ENCODE data around the gene PRPSAP1. TPM values are rescaled to one million over a fixed set of nuclear protein-coding genes. Genes with fewer than 3 reads are reported as not detected.

Gene PRPSAP1
- total and polyA plus RNA-seq, 2 of the 8 experiments (the other 6 are each of a cell fraction or from before 2014, with no cell fraction given), result 32.0 to 54.2 TPM

- Histone ChIP-seq H3K27ac (ENCODE audit: low read depth, low read length) (no peak overlapping the region), H4K91ac (replicated peaks; ENCODE audit: insufficient read length, low read length) (no peak overlapping the region), H2BK120ac (replicated peaks; ENCODE audit: low read depth, low read length) (no peak overlapping the region), H2AK5ac (ENCODE audit: low read depth, low read length) (no peak overlapping the region), H3K18ac (ENCODE audit: extremely low read depth, low read length) (0 out of 2 replicates have a peak overlapping the region, but pooled peaks have one; percentile 7), H3K4me2 (ENCODE audit: insufficient read depth in 1 of 2, low read depth in 2 of 2, low read length in 2 of 2) (no peak overlapping the region), H2AFZ (ENCODE audit: low read length) (no peak overlapping the region), H3K9ac (replicated peaks in 1 of 4; ENCODE audit: extremely low read depth in 1 of 4, low read depth in 3 of 4, low read length in 3 of 4) (no peak overlapping the region), H3K9me3 (ENCODE audit: insufficient read depth in 2 of 2, low read depth in 1 of 2, low read length in 1 of 2) (no peaks in the 10 kb centered on the region), H3K4me3 (ENCODE audit: extremely low read depth in 1 of 4, insufficient read depth in 2 of 4, low read depth in 3 of 4, low read length in 4 of 4) (no peak overlapping the region), H3K4ac (replicated peaks; ENCODE audit: insufficient read length, low read depth, low read length) (no peak overlapping the region), H3K36me3 (ENCODE audit: control insufficient read depth in 2 of 4, insufficient read depth in 4 of 4, low read length in 3 of 4) (no peaks in the 10 kb centered on the region; a peak in 1 of 8 replicates), H2BK20ac (ENCODE audit: low read length) (0 out of 2 replicates have a peak overlapping the region, but pooled peaks have one; percentile 61), H4K5ac (ENCODE audit: insufficient read length, low read depth, low read length) (no peak overlapping the region), H3K4me1 (replicated peaks in 1 of 4; ENCODE audit: control insufficient read depth in 3 of 4, insufficient read depth in 4 of 4, low read length in 3 of 4) (peaks cover 0 to 4% (median 0%) of the 10 kb centered on the region in 4 experiments; a peak in 3 of 7 replicates), H4K20me1 (replicated peaks in 1 of 2; ENCODE audit: control insufficient read depth in 1 of 2, insufficient read depth in 2 of 2, low read length in 2 of 2) (peaks cover 0 to 6% of the 10 kb centered on the region in 2 experiments), H3K56ac (replicated peaks; ENCODE audit: insufficient read length, low read depth, low read length) (no peak overlapping the region), H3K27me3 (replicated peaks in 1 of 4; ENCODE audit: control insufficient read depth in 3 of 4, extremely low read depth in 1 of 4, insufficient read depth in 3 of 4, low read length in 3 of 4) (no peaks in the 10 kb centered on the region), H3K23ac (ENCODE audit: insufficient read length) (no peak overlapping the region), H2BK5ac (ENCODE audit: low read depth, low read length) (no peak overlapping the region), H4K8ac (ENCODE audit: extremely low read depth, insufficient read depth, low read length) (no peak overlapping the region), H3K14ac (ENCODE audit: insufficient read length) (no peak overlapping the region), H2BK15ac (ENCODE audit: low read length) (no peak overlapping the region), H3K79me2 (ENCODE audit: control insufficient read depth in 1 of 2, insufficient read depth in 2 of 2, low read length in 2 of 2) (no peaks in the 10 kb centered on the region), H3K23me2 (ENCODE audit: low read depth, low read length) (peaks cover 3% of the 10 kb centered on the region; the same call in 1 of the 2 replicates), H2BK12ac (ENCODE audit: low read depth, low read length) (0 out of 2 replicates have a peak overlapping the region, but pooled peaks have one; percentile 43), H3K79me1 (ENCODE audit: low read depth, low read length) (no peaks in the 10 kb centered on the region)
- WGBS, 2 experiments (ENCODE audit: extremely low coverage in 1 of 2, insufficient coverage in 1 of 2, insufficient read length in 1 of 2, insufficient replicate concordance in 2 of 2, low coverage in 1 of 2, low lambda C conversion rate in 2 of 2, missing lambda C conversion rate in 1 of 2), result 88% methylated on average over 12 of the region's 15 CpGs; no CpG with 5 or more reads in 1 of the 2 experiments
- FAIRE-seq (no peak), DNase-seq (ENCODE audit: low read depth in 1 of 2, low spot score in 2 of 2) (no peak)
- CTCF ChIA-PET (ENCODE audit: partially characterized antibody), result interaction anchor here (0.5 to 5.6 kb wide), 92 partner anchors 10 to 678 kb away, joined by 3 to 84 read pairs (median 5); partner anchors contain the start of genes EXOC7, FOXJ1, RNF157 and UBALD2
- POLR2A ChIA-PET (ENCODE audit: partially characterized antibody), result interaction anchor here (0.6 to 1.8 kb wide), 7 partner anchors 11 to 500 kb away, joined by 3 to 6 read pairs (median 4); no protein-coding TSS in a partner anchor
- no peak for TF ChIP-seq SIX5 (IDR thresholded peaks at IDR 0.05; ENCODE audit: low read depth, low read length)
- TF ChIP-seq ATF2 (IDR thresholded peaks at IDR 0.05; ENCODE audit: low read length), result no peak
- TF ChIP-seq ASH2L (IDR thresholded peaks at IDR 0.05; ENCODE audit: low read length), result no peak
- TF ChIP-seq PHF8 (conservative IDR thresholded peaks at IDR 0.05; ENCODE audit: low read depth, low read length), result no peak
- no peak for TF ChIP-seq YY1 (IDR thresholded peaks at IDR 0.05; ENCODE audit: low read depth, low read length)
- TF ChIP-seq CBX8 (IDR thresholded peaks at IDR 0.05; ENCODE audit: borderline replicate concordance, low read depth, low read length), result no peak
- no peak for TF ChIP-seq MAFK (IDR thresholded peaks at IDR 0.05; ENCODE audit: low read depth, low read length)
- no peak for TF ChIP-seq NANOG (IDR thresholded peaks at IDR 0.05; ENCODE audit: insufficient read depth, low read depth, low read length, poor library complexity, severe bottlenecking)
- TF ChIP-seq TCF12 (IDR thresholded peaks at IDR 0.05; ENCODE audit: low read depth, low read length), result no peak
- TF ChIP-seq TBP (IDR thresholded peaks at IDR 0.05; ENCODE audit: low read depth, low read length), result no peak
- TF ChIP-seq NRF1 (IDR thresholded peaks at IDR 0.05; ENCODE audit: low read depth, low read length), result no peak
- no peak for TF ChIP-seq ZNF274 (IDR thresholded peaks at IDR 0.05; ENCODE audit: borderline replicate concordance, extremely low read depth, low read length)
Measured at GRCh38 chr17:76279742-76280287, 73.9 kb downstream of the PRPSAP1 start.
